Spleen (tissue), 7 donors: ENCODE results near the gene ACYP2.

Experiments used
- CTCF ChIP-seq, 11 experiments: fragments of 200-600 bp in 7 of 11; fragments of 450-650 bp in 4 of 11; sonication (generic) in 4 of 11; IDR thresholded peaks in 8 of 11; conservative IDR thresholded peaks in 3 of 11; 1 replicate in 7 of 11; 2 replicates in 4 of 11; pipeline versions ENCODE4 v1.4.0 to v1.8.0; 2016 to 2021; ENCODE audit warnings: antibody characterized with exemption in 11 of 11, inconsistent platforms in 4 of 11, mild to moderate bottlenecking in 1 of 11
- POLR2A ChIP-seq, 3 donors: fragments of 450-650 bp; IDR thresholded peaks; one replicate each; pipeline ENCODE4 v1.5.1; 2017; ENCODE audit warnings: antibody characterized with exemption in 3 of 3, mild to moderate bottlenecking in 1 of 3
- POLR2AphosphoS5 ChIP-seq, 3 donors: sonication (generic); formaldehyde crosslinking; IDR thresholded peaks; one replicate each; pipeline ENCODE4 v1.5.1; 2017; ENCODE audit warnings: antibody characterized with exemption in 3 of 3
- donor health status: DM: no; HTN: no; CAD: no; lungs with moderate emphysema.
- donor health status: DM: no; HTN: no; CAD: no.
- donor health status: DM: no; HTN: no; CAD: no.

GRCh38 chr2:54213082-54213481 is 97.7 kb downstream of the ACYP2 start:
- no peak for TF ChIP-seq POLR2A (IDR thresholded peaks at IDR 0.05)
- TF ChIP-seq CTCF (IDR thresholded peaks at IDR 0.05 in 8 of 11, conservative IDR thresholded peaks at IDR 0.05 in 3 of 11): no peak
- no peak for TF ChIP-seq POLR2AphosphoS5 (IDR thresholded peaks at IDR 0.05)
